Activated CD4-positive, CD25-positive, alpha-beta regulatory T cell treated with anti-CD3 and anti-CD28 coated beads, Interleukin-2, amount 50 U/mL, for 72 hours (primary cell): ENCODE measurements around the gene ADGRL4.
"Not testable (repeated sequence)": the region's sequence is repeated elsewhere in the genome, so short reads cannot be mapped to it uniquely, and the experiment has no call there.

Source experiments
- DNase-seq: peaks from one replicate; pipeline ENCODE4 v3.0.0; 2021

ADGRL4 gene

GRCh38 chr1:79006564-79006963 is at the start of gene ADGRL4:
TSS of gene ADGRL4 (minus strand) at chr1:79006730. CDS start at chr1:79006654, 76 bp downstream.
- DNase-seq = no peak

- DNase-seq = no peak
These were observed 49.3 kb upstream of the ADGRL4 start for GRCh38 chr1:79055856-79056255.

DNA sequence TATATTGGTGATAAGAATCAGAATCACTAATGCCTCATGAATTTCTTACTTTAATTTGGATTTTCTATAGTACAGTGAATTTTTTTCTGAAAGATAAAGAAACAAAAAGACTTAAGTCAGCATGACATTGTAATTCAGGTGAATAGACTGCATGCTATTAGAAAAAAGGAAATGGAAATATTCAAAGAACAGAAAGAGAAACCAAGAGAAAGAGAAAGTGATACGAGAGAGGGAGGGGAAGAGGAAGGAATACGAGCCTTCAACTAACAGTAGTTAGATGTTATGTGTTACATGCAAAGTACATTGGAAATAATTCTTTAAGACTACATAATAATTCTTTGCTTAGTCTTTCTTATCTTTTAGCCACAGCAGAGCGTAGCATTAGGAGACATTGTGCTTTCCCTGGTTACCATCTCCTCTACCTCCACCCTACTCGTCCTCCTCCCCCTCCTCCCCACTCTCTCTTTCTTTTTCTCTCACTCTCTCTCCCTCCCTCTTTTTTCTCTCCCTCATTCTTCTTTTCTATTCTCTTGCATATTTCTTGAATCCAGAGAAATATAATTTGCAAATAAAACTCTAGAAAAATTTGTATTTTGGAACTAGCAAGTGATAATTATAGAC is 46.4 kb upstream of the ADGRL4 start:
- DNase-seq = no peak

DNA sequence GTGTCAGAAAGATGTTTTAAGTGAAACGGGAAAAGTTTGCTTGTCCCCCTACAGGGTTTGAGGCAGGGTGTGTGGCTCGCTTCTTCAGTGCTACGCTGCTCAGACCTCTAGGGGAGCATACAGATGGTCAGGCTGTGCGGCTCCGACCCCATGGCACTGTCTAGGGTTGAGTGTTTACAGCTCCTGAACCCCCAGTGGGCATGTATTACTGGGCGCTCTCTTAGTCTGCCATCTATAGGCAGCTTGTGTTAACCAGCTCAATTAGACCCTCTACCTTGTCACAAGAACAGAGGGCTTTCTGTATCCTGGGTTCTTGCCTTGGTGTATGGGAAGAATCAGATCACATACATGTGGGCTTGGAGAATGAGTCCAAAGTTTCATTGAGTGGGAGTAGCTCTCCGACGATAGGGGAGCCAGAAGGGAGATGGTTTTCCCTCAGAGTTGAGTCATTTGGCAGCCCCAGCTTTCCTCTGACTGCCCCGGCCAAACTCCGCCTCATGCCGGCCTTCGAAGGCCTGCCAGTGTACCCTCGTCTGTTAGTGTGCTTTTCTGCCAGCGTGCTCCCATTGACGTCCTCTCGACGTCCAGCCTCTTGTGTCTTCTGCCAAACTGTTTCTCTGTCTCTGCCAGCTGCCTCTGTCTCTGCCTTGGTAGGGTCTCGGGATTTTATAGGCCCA is 38.6 kb upstream of the ADGRL4 start:
- no peak for DNase-seq

DNA sequence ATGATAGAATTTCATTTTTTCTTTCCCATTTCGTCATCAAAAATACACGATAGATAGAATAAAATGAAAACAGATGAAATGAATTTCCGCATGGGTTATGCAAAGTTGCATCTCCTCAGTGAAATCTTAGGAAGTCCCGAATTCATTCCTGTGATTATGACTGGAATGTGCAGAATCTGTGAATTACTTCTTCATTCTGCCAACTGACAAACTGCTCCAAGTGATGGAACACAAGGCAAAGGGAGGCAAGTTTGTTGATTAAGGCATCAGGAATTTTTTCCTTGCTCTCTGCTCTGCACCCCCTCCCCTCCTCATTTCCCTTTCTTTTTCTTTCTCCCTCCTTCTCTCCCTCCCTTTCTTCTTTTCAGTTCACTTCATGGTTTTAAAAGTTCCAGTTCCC is 37.0 kb upstream of the ADGRL4 start:
- no peak for DNase-seq

- DNase-seq = no peak
These were observed 36.0 kb upstream of the ADGRL4 start for GRCh38 chr1:79042539-79042938.

DNA sequence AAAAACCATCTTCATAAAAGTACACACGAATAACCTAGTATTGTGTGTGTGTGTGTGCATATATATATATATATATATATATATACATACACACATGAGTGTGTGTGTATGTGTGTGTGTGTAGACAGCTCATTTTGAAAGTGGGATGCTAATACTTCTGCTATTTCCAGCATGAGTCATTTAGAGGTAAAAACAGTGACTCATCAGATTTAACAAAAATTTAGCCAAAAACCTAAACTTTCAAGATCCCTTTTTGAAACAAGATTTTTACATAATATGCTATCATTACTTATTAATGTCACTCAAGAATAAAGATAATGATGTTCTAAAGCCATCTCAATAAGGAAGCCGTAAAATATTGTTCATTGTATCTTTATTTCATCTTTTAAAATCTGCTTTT is 35.6 kb upstream of the ADGRL4 start:
- no peak for DNase-seq

- no peak for DNase-seq
These were observed 35.1 kb upstream of the ADGRL4 start for GRCh38 chr1:79041666-79042065.

GRCh38 chr1:79040424-79041082 is 34.0 kb upstream of the ADGRL4 start:
- DNase-seq = no peak

DNA sequence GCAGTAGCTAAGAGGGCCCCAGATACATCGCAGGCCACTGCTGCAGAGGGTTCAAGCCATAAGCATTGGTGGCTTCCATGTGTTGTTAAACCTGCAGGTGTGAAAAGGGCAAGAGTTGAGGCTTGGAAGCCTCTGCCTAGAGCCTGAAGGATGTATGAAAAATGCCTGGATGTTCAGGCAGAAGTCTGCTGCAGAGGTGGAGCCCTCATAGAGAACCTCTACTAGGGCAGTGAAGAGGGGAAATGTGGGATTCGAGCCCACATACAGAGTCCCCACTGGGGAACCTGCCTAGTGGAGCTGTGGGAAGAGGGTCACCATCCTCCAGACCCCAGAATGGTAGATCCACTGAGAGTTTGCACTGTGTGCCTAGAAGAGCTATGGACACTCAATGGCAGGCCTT is 30.6 kb upstream of the ADGRL4 start:
- DNase-seq = no peak

GRCh38 chr1:79012500-79012899 is 6.0 kb upstream of the ADGRL4 start:
- DNase-seq = no peak

DNA sequence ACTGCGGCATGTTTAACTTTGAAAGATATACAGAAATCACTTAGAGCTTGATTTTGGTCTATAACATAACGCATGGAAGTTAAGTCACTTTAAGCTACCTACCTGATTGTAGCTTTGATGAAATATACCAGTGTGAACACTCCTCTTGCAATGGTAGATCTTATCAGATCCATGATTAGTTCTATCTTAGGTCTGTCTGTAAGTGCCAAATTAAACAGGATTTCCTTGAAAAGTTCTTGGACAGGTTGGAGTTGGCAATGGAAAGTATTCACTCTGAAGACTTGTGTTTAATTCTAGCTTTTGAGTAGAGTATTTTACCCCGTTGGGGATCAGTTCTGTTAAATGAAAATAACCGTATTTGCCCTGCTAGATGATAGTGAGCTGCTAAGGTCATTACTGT is 4.1 kb upstream of the ADGRL4 start:
- no peak for DNase-seq

DNA sequence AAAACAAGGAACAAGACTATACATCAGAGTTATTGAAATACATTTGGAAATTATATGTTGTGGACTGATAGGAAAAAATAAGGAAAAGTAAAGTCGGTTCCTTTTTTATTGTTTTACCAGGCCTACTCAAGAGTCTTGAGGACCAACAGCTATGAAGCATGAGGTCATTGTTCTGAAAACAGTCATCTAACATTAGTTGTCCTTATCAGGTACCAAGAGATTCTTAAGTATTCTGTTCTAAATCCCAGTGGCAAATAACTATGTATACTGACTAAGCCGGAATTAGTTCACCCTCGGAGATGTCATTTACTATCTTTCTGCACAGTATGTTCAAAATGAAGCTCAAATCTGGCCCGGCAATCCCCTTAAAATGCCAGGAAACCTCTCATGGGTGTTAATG is 585 bp downstream of the ADGRL4 start:
- DNase-seq = no peak

GRCh38 chr1:79004916-79005315 is 1.6 kb downstream of the ADGRL4 start:
- no peak for DNase-seq

- no peak for DNase-seq
These were observed 9.7 kb downstream of the ADGRL4 start for GRCh38 chr1:78996791-78997190.

DNA sequence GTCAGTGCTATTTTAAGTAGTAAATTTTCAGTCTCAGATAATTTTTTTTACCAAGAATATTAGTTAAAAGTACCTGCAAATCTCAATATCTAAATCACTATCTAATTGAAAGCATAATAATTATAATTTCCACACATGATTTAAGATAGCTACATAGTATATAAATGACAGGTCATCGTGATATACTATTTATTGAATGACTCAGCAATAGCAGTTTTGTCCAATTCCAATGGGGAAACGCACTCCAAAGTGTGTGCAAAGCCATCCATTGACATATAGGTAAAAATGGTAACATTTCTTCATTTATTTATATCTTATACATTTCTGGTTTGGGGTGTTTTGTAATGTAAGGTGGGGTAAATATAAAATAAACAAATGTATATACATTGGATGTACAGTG is 19.5 kb downstream of the ADGRL4 start:
- DNase-seq = no peak

DNA sequence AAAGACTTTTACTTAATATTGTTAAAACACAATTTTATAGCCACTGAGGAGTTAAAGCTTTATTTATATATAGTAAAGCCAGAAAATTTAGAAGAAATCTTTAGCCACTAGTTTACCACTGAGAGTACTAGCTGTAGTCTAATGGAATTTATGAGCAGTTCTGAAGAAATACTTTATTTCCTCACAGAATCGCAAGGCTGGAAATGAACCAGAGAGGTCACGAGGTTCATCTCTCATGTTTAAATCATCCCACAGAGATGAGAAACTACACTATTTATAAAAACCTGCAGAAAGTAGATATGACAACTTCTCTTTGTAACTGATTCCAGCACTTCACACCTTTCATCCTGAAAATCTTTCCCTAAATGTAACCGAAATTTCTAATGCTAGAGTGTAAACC is 26.0 kb downstream of the ADGRL4 start:
- no peak for DNase-seq

DNA sequence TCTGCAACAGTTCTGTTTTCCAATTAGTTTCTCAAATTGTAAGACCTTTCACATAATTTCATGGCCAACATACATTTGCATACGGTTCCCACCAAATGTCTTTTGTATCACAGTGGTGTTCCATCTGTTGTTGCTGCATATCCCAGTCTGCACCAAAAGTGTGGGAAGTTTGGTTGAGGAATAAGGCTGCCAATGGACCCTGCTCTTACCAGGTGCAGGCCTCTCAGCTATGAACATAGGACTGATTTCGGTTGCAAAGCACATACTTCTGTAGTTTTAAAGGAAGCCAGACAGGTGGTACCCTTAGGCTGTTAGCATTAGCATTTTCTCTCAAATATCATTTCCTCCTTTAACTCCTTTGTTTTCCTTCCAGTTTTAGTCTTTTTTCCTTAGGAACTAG is 33.8 kb downstream of the ADGRL4 start:
- DNase-seq = no peak

DNA sequence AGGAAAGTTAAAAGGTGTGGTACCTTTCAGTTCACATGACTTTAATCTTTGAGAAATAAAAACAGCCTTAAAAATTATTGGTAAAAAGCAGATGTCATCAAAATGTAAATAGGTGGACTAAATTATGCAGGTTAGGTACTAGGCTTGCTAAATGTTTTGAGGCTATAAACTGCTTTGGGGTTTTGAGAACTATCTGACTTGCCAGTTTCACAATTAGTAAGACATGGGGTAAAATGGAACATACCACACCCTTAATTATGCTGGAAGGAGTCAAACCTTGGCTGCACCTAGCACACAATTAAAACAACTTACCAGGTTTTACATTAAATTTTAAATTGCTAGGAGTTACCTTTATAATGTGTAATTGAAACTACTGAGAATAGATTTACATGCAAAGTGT is 39.4 kb downstream of the ADGRL4 start:
- DNase-seq = not testable (repeated sequence)

DNA sequence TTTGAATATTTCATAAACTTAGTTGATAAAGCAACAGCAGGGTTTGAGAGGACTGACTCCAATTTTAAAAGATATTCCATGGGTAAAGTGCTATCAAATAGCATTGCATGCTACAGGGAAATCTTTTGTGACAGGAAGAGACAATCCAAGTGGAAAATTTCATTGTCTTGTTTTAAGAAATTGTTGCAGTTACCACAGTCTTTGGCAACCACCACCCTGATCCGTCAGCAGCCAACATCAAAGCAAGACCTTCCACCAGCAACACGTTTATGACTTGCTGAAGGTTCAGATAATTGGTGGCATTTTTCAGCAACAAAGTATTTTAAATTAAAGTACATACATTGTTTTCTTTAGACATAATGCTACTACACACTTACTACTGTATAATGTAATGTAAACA is 47.8 kb downstream of the ADGRL4 start:
- DNase-seq = no peak

DNA sequence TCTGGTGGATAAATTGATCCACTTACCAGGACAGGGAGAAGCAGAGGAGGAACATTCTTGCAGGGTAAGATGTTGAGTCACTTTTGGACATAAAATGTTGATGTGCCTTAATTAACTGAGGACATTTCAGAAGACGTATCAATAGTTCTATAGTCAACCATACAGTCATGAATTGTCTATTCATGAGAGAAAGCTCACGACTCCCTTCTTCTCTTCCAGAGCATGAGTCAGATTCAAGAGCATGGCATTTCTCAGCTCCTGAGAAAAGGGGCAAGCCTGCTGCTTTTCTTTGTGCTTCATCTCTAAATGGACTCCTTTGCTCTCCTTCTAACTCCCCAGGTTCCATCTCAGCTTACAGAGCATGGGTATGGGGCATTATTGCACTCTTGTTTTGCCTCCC is 55.7 kb downstream of the ADGRL4 start:
- DNase-seq = no peak

DNA sequence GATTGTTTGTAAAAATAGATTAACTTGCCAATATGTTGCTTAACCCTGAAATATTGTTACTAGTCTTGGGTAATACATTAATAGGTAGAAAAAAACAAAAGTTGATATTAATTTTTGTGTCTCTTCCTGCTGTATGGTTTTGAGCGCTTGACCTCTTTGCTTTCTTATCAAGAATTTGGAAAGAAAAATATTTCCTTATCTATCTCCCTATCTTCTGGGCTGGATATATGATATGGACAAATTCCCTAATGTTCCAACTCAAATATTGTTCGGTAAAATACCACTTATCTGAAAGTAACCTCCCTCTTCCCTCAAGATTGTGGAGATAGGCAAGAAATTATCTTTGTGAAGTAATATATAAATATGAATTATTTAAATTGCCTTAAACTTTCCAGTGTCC is 57.3 kb downstream of the ADGRL4 start:
- no peak for DNase-seq

GRCh38 chr1:78919150-78919549 is 87.4 kb downstream of the ADGRL4 start:
- DNase-seq = no peak

- no peak for DNase-seq
These were observed 88.4 kb downstream of the ADGRL4 start for GRCh38 chr1:78918157-78918556.

- no peak for DNase-seq
These were observed 89.5 kb downstream of the ADGRL4 start for GRCh38 chr1:78916986-78917385.
